ENCODE measurements around the gene CALN1.

GRCh38 chr7:71808115-71808514 is 604.0 kb downstream of the CALN1 start:
- TF ChIP-seq CTCF (IDR thresholded peaks at IDR 0.05; ENCODE audit: insufficient read depth, low read depth, low read length) (no peak), EZH2 (IDR thresholded peaks at IDR 0.05; ENCODE audit: insufficient read depth, low read length) (no peak)

All from astrocyte (in vitro differentiated cells and primary cell).